ENCODE results near the gene FMNL2. TPM values are rescaled to one million over a fixed set of nuclear protein-coding genes. Genes with fewer than 3 reads are reported as not detected.

FMNL2 gene
- polyA plus RNA-seq, 3 donors, result 0.28 to 3.2 (median 0.71) TPM

DNA sequence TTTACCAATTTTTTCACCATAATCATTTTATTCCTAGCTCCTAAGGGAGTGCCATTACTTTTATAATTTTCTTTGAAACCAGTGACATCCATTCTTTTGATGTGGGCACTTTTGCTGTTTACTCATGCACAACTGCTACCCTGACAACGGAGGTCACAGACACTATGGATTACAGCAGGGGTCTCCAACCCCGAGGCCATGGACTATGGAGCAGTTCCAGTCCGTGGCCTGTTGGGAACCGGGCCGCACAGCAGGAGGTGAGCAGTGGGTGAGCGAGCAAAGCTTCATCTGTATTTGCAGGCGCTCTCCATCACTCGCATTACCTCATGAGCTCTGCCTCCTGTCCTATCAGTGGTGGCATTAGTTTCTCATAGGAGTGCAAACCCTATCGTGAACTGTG is 347.7 kb downstream of the FMNL2 start:
- H3K27ac ChIP-seq (ENCODE audit: low read depth in 1 of 2, low read length in 2 of 2), result no peak overlapping the region
- no peak overlapping the region for H3K4me3 Mint-ChIP-seq
- peaks cover 47% of the 10 kb centered on the region for H3K79me2 ChIP-seq (ENCODE audit: insufficient read depth, low read length)
- no peak for DNase-seq
- peaks cover 59% of the 10 kb centered on the region for H4K20me1 ChIP-seq (ENCODE audit: insufficient read depth, low read length)
- H3K27me3 ChIP-seq (ENCODE audit: control insufficient read depth in 2 of 2, insufficient read depth in 2 of 2, low read length in 2 of 2), result no peaks in the 10 kb centered on the region
- no peak overlapping the region for H3K27ac Mint-ChIP-seq
- no peaks in the 10 kb centered on the region for H3K4me1 ChIP-seq (ENCODE audit: control insufficient read depth in 1 of 2, insufficient read depth in 2 of 2, low read length in 2 of 2)
- H3K9me3 Mint-ChIP-seq, result no peaks in the 10 kb centered on the region
- H3K4me2 ChIP-seq (replicated peaks; ENCODE audit: extremely low read depth, low read length, poor library complexity, severe bottlenecking), result no peak overlapping the region
- intact Hi-C loops (cut with micrococcal nuclease), result no loop called here
- WGBS (ENCODE audit: insufficient coverage), result 100% methylated on average over 6 of the region's 9 CpGs
- no peaks in the 10 kb centered on the region for H3K9me3 ChIP-seq (replicated peaks in 1 of 2; ENCODE audit: control insufficient read depth in 1 of 2, insufficient read depth in 1 of 2, low read length in 2 of 2)
- no peak overlapping the region for H3K9ac ChIP-seq (ENCODE audit: insufficient read depth, low read length, poor library complexity, severe bottlenecking)
- no peaks in the 10 kb centered on the region for H3K4me1 Mint-ChIP-seq
- H3K27me3 Mint-ChIP-seq (ENCODE audit: low read depth in 3 of 3), result no peaks in the 10 kb centered on the region
- no peak overlapping the region for H2AFZ ChIP-seq (ENCODE audit: insufficient read depth, low read depth, low read length, poor library complexity, severe bottlenecking)
- no peak overlapping the region for H3K4me3 ChIP-seq (replicated peaks in 1 of 3; ENCODE audit: low read depth in 2 of 3, low read length in 3 of 3)
- peaks cover 45 to 85% of the 10 kb centered on the region in 2 donors for H3K36me3 ChIP-seq (replicated peaks in 1 of 2; ENCODE audit: control insufficient read depth in 1 of 2, insufficient read depth in 2 of 2, low read length in 2 of 2)
- H3K36me3 Mint-ChIP-seq, result peaks cover 60 to 68% of the 10 kb centered on the region in 2 donors
- TF ChIP-seq, protein P1, sequence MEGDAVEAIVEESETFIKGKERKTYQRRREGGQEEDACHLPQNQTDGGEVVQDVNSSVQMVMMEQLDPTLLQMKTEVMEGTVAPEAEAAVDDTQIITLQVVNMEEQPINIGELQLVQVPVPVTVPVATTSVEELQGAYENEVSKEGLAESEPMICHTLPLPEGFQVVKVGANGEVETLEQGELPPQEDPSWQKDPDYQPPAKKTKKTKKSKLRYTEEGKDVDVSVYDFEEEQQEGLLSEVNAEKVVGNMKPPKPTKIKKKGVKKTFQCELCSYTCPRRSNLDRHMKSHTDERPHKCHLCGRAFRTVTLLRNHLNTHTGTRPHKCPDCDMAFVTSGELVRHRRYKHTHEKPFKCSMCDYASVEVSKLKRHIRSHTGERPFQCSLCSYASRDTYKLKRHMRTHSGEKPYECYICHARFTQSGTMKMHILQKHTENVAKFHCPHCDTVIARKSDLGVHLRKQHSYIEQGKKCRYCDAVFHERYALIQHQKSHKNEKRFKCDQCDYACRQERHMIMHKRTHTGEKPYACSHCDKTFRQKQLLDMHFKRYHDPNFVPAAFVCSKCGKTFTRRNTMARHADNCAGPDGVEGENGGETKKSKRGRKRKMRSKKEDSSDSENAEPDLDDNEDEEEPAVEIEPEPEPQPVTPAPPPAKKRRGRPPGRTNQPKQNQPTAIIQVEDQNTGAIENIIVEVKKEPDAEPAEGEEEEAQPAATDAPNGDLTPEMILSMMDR (IDR thresholded peaks at IDR 0.05), result no peak

DNA sequence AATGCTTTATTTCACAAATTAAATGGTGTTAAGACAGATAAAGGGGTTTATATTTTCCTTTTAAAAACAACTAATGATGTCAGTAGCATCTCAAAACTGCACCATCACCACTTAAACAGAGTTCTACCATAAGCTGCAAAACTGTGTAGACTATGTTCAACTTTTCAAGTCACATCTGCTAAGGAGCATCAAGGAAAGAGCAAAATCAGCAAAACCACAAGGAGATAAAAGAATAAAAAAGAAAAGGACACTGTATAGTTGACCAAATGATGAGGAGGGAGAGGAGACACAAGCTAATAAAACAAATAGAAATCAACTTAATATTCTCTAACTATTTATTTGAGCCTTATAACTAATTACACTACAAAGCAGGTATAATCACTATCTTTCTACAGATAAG is 348.4 kb downstream of the FMNL2 start:
- H3K9me3 Mint-ChIP-seq, result no peaks in the 10 kb centered on the region
- Histone ChIP-seq H2AFZ (ENCODE audit: insufficient read depth, low read depth, low read length, poor library complexity, severe bottlenecking) (no peak overlapping the region), H3K27me3 (ENCODE audit: control insufficient read depth in 2 of 2, insufficient read depth in 2 of 2, low read length in 2 of 2) (no peaks in the 10 kb centered on the region), H3K9me3 (replicated peaks in 1 of 2; ENCODE audit: control insufficient read depth in 1 of 2, insufficient read depth in 1 of 2, low read length in 2 of 2) (no peaks in the 10 kb centered on the region), H3K4me3 (replicated peaks in 1 of 3; ENCODE audit: low read depth in 2 of 3, low read length in 3 of 3) (no peak overlapping the region), H3K4me1 (ENCODE audit: control insufficient read depth in 1 of 2, insufficient read depth in 2 of 2, low read length in 2 of 2) (no peaks in the 10 kb centered on the region), H3K27ac (ENCODE audit: low read depth in 1 of 2, low read length in 2 of 2) (no peak overlapping the region), H4K20me1 (ENCODE audit: insufficient read depth, low read length) (peaks cover 65% of the 10 kb centered on the region), H3K4me2 (replicated peaks; ENCODE audit: extremely low read depth, low read length, poor library complexity, severe bottlenecking) (no peak overlapping the region), H3K9ac (ENCODE audit: insufficient read depth, low read length, poor library complexity, severe bottlenecking) (no peak overlapping the region), H3K36me3 (replicated peaks in 1 of 2; ENCODE audit: control insufficient read depth in 1 of 2, insufficient read depth in 2 of 2, low read length in 2 of 2) (peaks cover 43 to 85% of the 10 kb centered on the region in 2 donors), H3K79me2 (ENCODE audit: insufficient read depth, low read length) (peaks cover 55% of the 10 kb centered on the region)
- no peak overlapping the region for H3K4me3 Mint-ChIP-seq
- no peaks in the 10 kb centered on the region for H3K4me1 Mint-ChIP-seq
- TF ChIP-seq, protein P1 (IDR thresholded peaks at IDR 0.05), result no peak
- peaks cover 61 to 75% of the 10 kb centered on the region in 2 donors for H3K36me3 Mint-ChIP-seq
- intact Hi-C loops (cut with micrococcal nuclease), result no loop called here
- peaks cover 0 to 1% (median 0%) of the 10 kb centered on the region in 3 donors for H3K27me3 Mint-ChIP-seq (ENCODE audit: low read depth in 3 of 3)
- no peak for DNase-seq
- H3K27ac Mint-ChIP-seq, result peak overlapping the region in 2 of 7 donors; percentile 2 to 3
